Measurements from ENCODE around the gene MDH1B.

- TF ChIP-seq CTCF (IDR thresholded peaks at IDR 0.05) (no peak), POLR2AphosphoS5 (IDR thresholded peaks at IDR 0.05) (no peak)
Observed at GRCh38 chr2:206728277-206729199, 36.6 kb downstream of the MDH1B start.
